B cell (primary cell): ENCODE data around the gene NEBL. TPM values are rescaled to one million over a fixed set of nuclear protein-coding genes. Genes with fewer than 3 reads are reported as not detected.

Experiments
- ATAC-seq: fragments of 200-7000 bp; cut with Tn5 transposase; one replicate; pipeline ENCODE4 v1.10.0; 2021; ENCODE audit warnings: low read depth, mild to moderate bottlenecking, moderate number of reproducible peaks, moderate library complexity
- CTCF ChIA-PET: fragments of 350-600 bp; sonication (Branson Sonifier 250); formaldehyde crosslinking; loops from one replicate; lab custom pipeline; 2021; ENCODE audit warnings: antibody characterized with exemption, inconsistent platforms; lab: Charles Lee
- POLR2A ChIA-PET: fragments of 350-600 bp; sonication (Branson Sonifier 250); formaldehyde crosslinking; loops from one replicate; lab custom pipeline; 2021; ENCODE audit warnings: antibody characterized with exemption; lab: Charles Lee
- DNase-seq: peaks from one replicate; pipeline ENCODE4 v3.0.0; 2013
- H2AFZ ChIP-seq: 2 replicates; pipeline ENCODE4 v1.6.1; 2012; ENCODE audit warnings: mild to moderate bottlenecking, low read depth, low read length; ENCODE audit not compliant: insufficient read depth, poor library complexity, severe bottlenecking
- H3K27ac ChIP-seq, 2 donors: 1 replicate in 1 of 2; 2 replicates in 1 of 2; pipeline ENCODE4 v1.5.1; 2012 to 2013; ENCODE audit warnings: low read length in 2 of 2, mild to moderate bottlenecking in 2 of 2, moderate library complexity in 1 of 2
- H3K27me3 ChIP-seq, 4 experiments: fragments of 200-600 bp in 1 of 4; sonication (generic) in 1 of 4; replicated peaks in 1 of 4; 1 replicate in 2 of 4; 2 replicates in 2 of 4; pipeline versions ENCODE4 v1.6.1 to v1.7.0; 2013 to 2016; ENCODE audit warnings: low read length in 3 of 4, mild to moderate bottlenecking in 2 of 4, mixed read lengths in 1 of 4, moderate library complexity in 1 of 4; ENCODE audit not compliant: insufficient read depth in 4 of 4, control insufficient read depth in 3 of 4; ENCODE audit errors: control extremely low read depth in 1 of 4
- H3K36me3 ChIP-seq, 2 experiments: replicated peaks in 1 of 2; 1 replicate in 1 of 2; 2 replicates in 1 of 2; pipeline versions ENCODE4 v1.6.1 to v1.7.1; 2013; ENCODE audit warnings: low read length in 1 of 2; ENCODE audit not compliant: insufficient read depth in 2 of 2, control insufficient read depth in 1 of 2; ENCODE audit errors: control extremely low read depth in 1 of 2, extremely low read depth in 1 of 2
- H3K4me1 ChIP-seq, 2 donors: fragments of 200-600 bp in 1 of 2; sonication (generic) in 1 of 2; 1 replicate in 1 of 2; 2 replicates in 1 of 2; pipeline versions ENCODE4 v1.5.1 to v1.6.1; 2013 to 2017; ENCODE audit warnings: low read length in 2 of 2; ENCODE audit not compliant: control insufficient read depth in 2 of 2, insufficient read depth in 2 of 2
- H3K4me2 ChIP-seq: replicated peaks from 2 replicates; pipeline ENCODE3; 2012; ENCODE audit warnings: mild to moderate bottlenecking, low read depth, low read length; ENCODE audit not compliant: poor library complexity, severe bottlenecking
- H3K4me3 ChIP-seq, 5 experiments: fragments of 200-600 bp in 1 of 5; sonication (generic) in 1 of 5; 1 replicate in 3 of 5; 2 replicates in 2 of 5; pipeline versions ENCODE4 v1.5.1 to v1.7.0; 2011 to 2016; ENCODE audit warnings: low read length in 4 of 5, mild to moderate bottlenecking in 4 of 5, low read depth in 2 of 5, control low read depth in 1 of 5, moderate library complexity in 1 of 5; ENCODE audit not compliant: insufficient read depth in 1 of 5; ENCODE audit errors: control extremely low read depth in 1 of 5, extremely low read depth in 1 of 5
- H3K79me2 ChIP-seq: fragments of 200-600 bp; sonication (generic); one replicate; pipeline ENCODE4 v1.6.0; 2016; ENCODE audit warnings: low read length; ENCODE audit not compliant: control insufficient read depth, insufficient read depth
- H3K9ac ChIP-seq: fragments of 200-600 bp; sonication (generic); 2 replicates; pipeline ENCODE4 v1.6.1; 2017; ENCODE audit warnings: mild to moderate bottlenecking, low read length, moderate library complexity
- H3K9me3 ChIP-seq, 3 donors: one replicate each; pipeline versions ENCODE4 v1.6.1 to v1.7.1; 2013; ENCODE audit warnings: low read length in 2 of 3; ENCODE audit not compliant: control insufficient read depth in 2 of 3, insufficient read depth in 1 of 3; ENCODE audit errors: control extremely low read depth in 1 of 3
- H4K20me1 ChIP-seq: 2 replicates; pipeline ENCODE4 v1.6.0; 2012; ENCODE audit warnings: mild to moderate bottlenecking, low read length; ENCODE audit not compliant: insufficient read depth, control insufficient read depth, poor library complexity, severe bottlenecking
- H3K27ac Mint-ChIP-seq: one replicate; pipeline ENCODE4 v1.8.0; 2021; ENCODE audit warnings: mixed read lengths
- H3K27me3 Mint-ChIP-seq: one replicate; pipeline ENCODE4 v1.8.0; 2021; ENCODE audit warnings: mixed read lengths
- H3K4me1 Mint-ChIP-seq: one replicate; pipeline ENCODE4 v1.8.0; 2021; ENCODE audit warnings: mixed read lengths
- H3K4me3 Mint-ChIP-seq: one replicate; pipeline ENCODE4 v1.8.0; 2021; ENCODE audit warnings: mixed read lengths
- H3K9me3 Mint-ChIP-seq: one replicate; pipeline ENCODE4 v1.8.0; 2022; ENCODE audit warnings: mixed read lengths; ENCODE audit not compliant: insufficient read depth
- EZH2 ChIP-seq: IDR thresholded peaks from 2 replicates; pipeline ENCODE4 v1.6.1; 2012; ENCODE audit warnings: borderline replicate concordance, low read depth, mild to moderate bottlenecking, moderate library complexity, low read length; ENCODE audit not compliant: insufficient read depth, poor library complexity, severe bottlenecking
- WGBS: methylation state at CpG from one replicate; pipeline ENCODE4 v1.1.5; 2013; ENCODE audit warnings: missing lambda C conversion rate; ENCODE audit not compliant: insufficient coverage; 5-methylcytosine and 5-hydroxymethylcytosine counted together
- intact Hi-C: fragments of 100-400 bp; cut with micrococcal nuclease; formaldehyde crosslinking; loops from one replicate; pipeline ENCODE4 v1.10.0; 2022
- polyA plus RNA-seq: library from polyadenylated mRNA; depleted of rRNA; stranded (reverse); fragments of >200 nt; gene quantifications from 2 replicates; pipeline ENCODE4 v1.2.3, GENCODE V29; 2012
- total RNA-seq, 2 donors: library from RNA; stranded (reverse); fragments of 120-200 nt in 1 of 2; gene quantifications; 1 replicate in 1 of 2; 2 replicates in 1 of 2; pipeline versions ENCODE4 v1.2.3 to v1.2.4, GENCODE V29; 2013 to 2022
- TF ChIP-seq, protein P1 (sequence below): fragments of 200-600 bp; IDR thresholded peaks from one replicate; pipeline ENCODE4 v1.8.0; 2022; ENCODE audit warnings: antibody characterized with exemption, mild to moderate bottlenecking

Gene NEBL
- total and polyA plus RNA-seq, 2 donors (not counting 1 experiment from before 2014, with no cell fraction given): not detected

DNA sequence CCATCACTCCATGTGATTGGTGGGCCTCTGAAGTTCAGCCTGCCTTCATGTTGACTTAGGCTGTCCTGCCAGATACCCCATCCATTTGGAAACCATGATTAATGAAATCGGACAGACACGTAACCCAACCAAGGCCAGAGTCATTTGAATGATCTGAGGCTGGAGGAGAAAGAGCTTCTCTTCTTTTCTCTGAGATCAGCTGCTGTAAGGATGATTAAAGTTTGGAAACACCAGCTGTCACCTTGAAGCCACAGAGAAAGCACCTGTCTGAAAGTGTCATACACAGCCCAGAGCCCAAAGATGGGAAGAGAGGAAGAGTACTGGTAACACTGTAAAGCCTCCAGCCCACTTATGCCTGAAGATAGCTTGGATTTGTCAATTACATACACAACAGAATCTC, 22.9 kb downstream of the NEBL start:
- intact Hi-C loops: no loop called here
- CTCF ChIA-PET: no interaction called here
- POLR2A ChIA-PET: no interaction called here
- no peaks in the 10 kb centered on the region for H3K79me2 ChIP-seq
- ATAC-seq: no peak
- H3K36me3 ChIP-seq: no peaks in the 10 kb centered on the region
- H3K9ac ChIP-seq: no peak overlapping the region
- H3K4me2 ChIP-seq: no peak overlapping the region
- no peaks in the 10 kb centered on the region for H3K9me3 ChIP-seq
- H3K4me1 ChIP-seq: no peaks in the 10 kb centered on the region
- no CpG with 5 or more reads among the region's 2 CpGs for WGBS
- no peak overlapping the region for H3K4me3 ChIP-seq
- H4K20me1 ChIP-seq: no peaks in the 10 kb centered on the region
- Mint-ChIP-seq H3K27ac (no peak overlapping the region), H3K27me3 (peaks cover 9% of the 10 kb centered on the region), H3K4me1 (no peaks in the 10 kb centered on the region), H3K4me3 (no peak overlapping the region), H3K9me3 (no peaks in the 10 kb centered on the region)
- H3K27ac ChIP-seq: no peak overlapping the region
- no peak overlapping the region for H2AFZ ChIP-seq
- TF ChIP-seq, protein P1, sequence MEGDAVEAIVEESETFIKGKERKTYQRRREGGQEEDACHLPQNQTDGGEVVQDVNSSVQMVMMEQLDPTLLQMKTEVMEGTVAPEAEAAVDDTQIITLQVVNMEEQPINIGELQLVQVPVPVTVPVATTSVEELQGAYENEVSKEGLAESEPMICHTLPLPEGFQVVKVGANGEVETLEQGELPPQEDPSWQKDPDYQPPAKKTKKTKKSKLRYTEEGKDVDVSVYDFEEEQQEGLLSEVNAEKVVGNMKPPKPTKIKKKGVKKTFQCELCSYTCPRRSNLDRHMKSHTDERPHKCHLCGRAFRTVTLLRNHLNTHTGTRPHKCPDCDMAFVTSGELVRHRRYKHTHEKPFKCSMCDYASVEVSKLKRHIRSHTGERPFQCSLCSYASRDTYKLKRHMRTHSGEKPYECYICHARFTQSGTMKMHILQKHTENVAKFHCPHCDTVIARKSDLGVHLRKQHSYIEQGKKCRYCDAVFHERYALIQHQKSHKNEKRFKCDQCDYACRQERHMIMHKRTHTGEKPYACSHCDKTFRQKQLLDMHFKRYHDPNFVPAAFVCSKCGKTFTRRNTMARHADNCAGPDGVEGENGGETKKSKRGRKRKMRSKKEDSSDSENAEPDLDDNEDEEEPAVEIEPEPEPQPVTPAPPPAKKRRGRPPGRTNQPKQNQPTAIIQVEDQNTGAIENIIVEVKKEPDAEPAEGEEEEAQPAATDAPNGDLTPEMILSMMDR: no peak
- no peak for TF ChIP-seq EZH2
- DNase-seq: no peak
- no peaks in the 10 kb centered on the region for H3K27me3 ChIP-seq

DNA sequence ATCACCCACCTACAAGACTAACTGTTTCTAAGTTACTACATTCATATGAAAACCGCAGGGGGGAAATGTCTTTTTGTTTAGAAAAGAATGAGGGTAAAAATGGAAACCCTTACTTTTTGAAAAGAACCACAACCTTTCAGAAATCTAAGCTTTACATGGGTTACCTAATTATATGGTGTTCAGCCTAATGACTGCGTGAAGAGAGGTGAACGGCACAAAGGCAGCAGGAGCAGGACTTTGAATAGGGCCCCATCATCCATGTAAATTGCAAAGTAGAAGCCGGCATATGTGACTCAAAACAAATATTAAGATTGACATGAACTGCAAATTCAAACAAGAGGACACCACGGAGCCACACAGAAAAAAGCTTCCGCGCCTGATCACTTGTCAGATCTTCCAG, 25.1 kb downstream of the NEBL start:
- Histone ChIP-seq H3K9me3 (no peaks in the 10 kb centered on the region), H3K36me3 (no peaks in the 10 kb centered on the region), H2AFZ (no peak overlapping the region), H3K4me2 (no peak overlapping the region), H3K27ac (no peak overlapping the region), H3K9ac (no peak overlapping the region), H3K4me3 (no peak overlapping the region), H3K4me1 (no peaks in the 10 kb centered on the region), H4K20me1 (no peaks in the 10 kb centered on the region), H3K79me2 (no peaks in the 10 kb centered on the region), H3K27me3 (no peaks in the 10 kb centered on the region)
- DNase-seq (no peak), ATAC-seq (no peak)
- Mint-ChIP-seq H3K27me3 (peaks cover 6% of the 10 kb centered on the region), H3K27ac (no peak overlapping the region), H3K4me3 (no peak overlapping the region), H3K4me1 (no peaks in the 10 kb centered on the region), H3K9me3 (no peaks in the 10 kb centered on the region)
- POLR2A ChIA-PET: no interaction called here
- CTCF ChIA-PET: no interaction called here
- TF ChIP-seq, protein P1: no peak
- no peak for TF ChIP-seq EZH2
- intact Hi-C loops: no loop called here
- WGBS: 94% methylated on average over 2 of the region's 7 CpGs
